HT1080 (cell line): ENCODE measurements around the gene RGS3. TPM values are rescaled to one million over a fixed set of nuclear protein-coding genes. Genes with fewer than 3 reads are reported as not detected.
"Not testable (repeated sequence)": the region's sequence is repeated elsewhere in the genome, so short reads cannot be mapped to it uniquely, and the experiment has no call there.

Experiments
- DNase-seq: peaks from one replicate; pipeline ENCODE4 v3.0.0-alpha.2; 2015; ENCODE audit warnings: low read depth
- total RNA-seq: library from RNA; depleted of rRNA; stranded (reverse); fragments of >200 nt; shearing (Covaris generic); gene quantifications from 2 replicates; pipeline ENCODE4 v1.2.3, GENCODE V29; 2014; rRNA removed

The RGS3 gene
- total RNA-seq, 1 experiment from 2014 or later = 52.0 TPM

DNA sequence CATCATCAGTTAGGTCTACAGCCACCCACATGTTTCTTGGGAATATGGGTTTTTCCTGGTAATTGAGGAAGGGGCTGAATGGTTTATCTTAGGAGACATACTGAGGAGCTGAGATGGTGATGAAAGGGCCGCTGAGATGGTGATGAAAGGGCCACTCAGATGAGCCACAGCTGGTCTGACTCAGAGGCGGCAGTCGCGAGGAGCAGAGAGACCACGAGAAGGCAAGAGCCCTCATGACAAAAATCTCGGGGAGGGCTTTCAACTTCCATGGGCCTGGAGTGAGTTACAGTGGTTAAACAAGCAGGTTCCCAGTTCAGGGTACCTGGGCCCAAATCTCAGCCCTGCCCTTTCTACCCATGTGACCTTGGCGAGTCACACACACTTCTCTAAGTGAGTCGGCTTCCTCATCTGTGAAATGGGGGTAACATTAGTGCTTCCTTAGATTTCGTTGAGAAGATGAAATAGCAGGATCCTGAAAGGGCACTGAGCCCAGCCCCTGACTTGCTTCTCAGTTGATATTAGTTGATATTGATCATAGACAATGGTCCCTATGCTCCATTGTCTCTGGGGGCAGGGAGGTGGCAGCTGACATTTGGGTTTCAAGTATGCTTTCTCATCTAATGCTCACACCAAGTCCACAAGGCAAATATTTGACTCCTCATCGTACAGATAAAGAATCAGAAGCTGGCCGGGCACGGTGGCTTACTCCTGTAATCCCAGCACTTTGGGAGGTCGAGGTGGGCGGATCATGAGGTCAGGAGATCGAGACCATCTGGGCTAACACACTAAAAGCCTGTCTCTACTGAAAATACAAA lies 169.5 kb downstream of the RGS3 start:
- peak; percentile 57 for DNase-seq

DNA sequence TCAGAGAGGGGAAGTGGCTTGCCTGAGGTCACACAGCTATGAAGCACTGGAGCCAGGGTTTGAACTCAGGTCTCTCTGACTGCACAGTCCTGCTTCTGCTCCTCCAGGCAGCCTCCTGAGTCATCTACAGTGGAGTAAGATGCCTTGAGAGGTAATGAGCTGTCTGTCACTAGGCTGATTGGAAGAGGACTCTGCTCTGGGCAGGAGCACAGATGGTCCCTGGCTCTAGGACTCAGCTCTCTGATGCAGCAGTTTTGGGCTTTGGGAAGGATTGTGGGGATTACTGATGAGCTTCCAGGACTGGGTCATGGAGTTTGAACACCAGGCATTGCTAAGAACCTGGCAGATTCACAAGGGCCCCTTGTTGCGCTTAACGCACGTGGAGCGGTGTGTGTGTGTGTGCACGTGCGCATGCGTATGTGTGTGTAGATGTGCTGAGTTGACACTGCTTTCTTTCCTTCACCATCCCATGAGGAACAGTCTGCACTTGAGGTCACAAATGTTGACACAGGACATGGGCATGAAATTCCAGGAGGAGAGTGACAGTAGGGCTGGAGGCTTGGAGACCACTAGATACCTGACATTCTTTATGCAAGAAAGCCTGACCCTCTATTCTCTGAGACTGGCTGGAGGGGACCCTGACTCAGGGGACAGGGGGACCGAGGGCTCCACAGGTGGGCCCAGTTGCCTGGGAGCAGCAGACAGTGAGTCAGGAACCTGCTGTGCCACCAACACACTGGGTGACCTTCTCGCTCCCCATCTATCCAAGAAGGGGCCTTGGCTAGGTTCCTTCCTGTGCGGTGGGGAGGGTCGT lies 170.5 kb downstream of the RGS3 start:
- DNase-seq = no peak

DNA sequence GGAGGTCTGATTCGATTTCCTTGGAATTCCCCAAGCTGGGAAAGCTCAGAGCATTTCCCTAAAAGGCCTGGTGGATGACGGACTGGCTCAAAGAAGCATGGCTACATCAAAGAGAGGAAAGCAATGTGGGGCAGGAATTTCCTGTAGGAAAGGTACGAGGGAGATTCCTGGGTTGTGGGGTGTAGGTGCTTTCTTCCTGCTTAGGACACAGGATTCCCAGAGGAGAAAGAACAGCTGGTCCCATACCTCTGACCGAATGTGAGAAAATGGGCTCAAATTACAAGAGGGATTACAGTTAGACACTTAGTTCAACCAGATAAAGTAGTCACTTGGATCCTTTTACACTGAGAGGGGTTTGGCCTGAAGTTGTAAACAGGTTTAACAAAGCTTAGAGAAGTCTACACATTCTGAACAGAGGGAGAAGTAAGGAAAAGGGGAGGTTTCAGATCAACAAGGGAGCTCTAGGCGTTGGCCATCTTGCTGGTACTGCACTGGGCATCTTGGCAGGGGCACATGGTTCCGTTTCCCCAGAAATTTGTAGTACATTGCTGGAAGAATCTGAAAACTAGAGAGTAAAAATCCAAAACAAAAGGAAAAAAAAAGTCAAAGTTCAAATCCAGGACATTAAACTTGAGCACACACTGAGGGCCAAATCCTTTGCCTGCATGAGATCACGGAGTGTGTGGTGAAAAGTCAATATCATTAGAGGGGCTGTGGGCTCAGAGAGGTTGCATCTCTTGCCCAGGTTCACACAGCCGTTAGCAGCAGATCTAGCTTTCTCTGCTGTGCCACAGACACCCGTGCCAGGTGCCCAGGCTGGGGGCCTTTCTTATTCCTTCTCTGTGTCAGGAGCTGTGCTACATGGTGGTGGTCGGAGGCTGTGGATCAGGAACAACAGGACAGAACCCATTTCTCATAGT lies 171.3 kb downstream of the RGS3 start:
- peak; percentile 23 for DNase-seq

GRCh38 chr9:113635586-113635985 lies 172.1 kb downstream of the RGS3 start:
- DNase-seq = no peak

GRCh38 chr9:113636165-113636564 lies 172.6 kb downstream of the RGS3 start:
- DNase-seq = no peak

DNA sequence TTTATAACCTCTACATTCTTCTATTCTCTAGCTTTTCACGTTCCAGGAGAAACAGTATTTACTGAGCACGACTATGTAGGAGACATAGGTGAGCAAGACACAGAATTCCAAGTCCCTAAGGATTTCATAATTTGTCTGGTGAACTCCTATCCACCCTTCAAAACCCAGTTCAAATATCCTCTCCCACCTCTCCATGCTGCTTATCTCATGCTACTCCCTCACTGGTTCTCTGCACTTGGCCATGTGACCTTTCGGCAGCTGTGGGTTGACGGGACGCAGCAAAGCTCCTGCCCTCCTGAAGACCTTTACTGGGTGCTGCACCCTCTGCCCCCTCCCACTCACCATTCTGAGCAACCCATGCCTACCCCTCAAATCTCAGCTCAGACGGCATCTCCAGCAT lies 173.2 kb downstream of the RGS3 start:
- DNase-seq = no peak

DNA sequence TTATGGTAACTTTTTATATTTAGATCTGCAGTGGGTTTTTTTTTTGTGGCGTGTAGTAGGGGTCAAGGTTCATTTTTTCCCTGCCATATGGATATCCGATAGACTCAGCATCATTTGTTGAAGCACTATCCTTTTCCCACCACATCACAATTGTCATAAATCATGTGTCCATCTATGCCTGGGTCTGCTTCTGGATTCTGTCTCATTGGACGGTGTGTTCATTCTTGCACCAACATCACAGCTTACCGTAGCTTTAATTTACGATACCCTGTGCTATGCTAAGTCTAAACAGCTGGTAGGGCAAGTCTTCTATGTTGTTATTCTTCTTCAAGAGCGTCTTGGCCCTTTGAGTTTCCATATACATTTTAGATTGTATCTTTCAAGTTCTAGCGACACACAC lies 175.0 kb downstream of the RGS3 start:
- no peak for DNase-seq

DNA sequence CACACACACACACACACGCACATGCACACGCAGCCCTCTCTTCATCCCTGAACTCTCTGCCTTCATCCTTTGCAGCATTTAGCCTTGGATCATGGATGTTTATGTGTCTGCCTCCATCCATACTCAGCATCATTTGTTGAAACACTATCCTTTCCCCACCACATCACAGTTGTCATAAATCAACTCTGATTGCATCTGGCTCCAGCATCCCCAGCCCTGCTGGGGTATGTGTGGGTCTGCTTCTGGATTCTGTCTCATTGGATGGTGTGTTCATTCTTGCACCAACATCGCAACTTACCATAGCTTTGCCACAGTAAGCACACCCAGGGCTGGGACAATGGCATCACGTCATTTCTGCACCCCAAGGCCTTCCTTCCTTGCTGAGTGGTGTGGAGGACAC lies 175.4 kb downstream of the RGS3 start:
- DNase-seq = no peak

GRCh38 chr9:113639411-113639970 lies 176.0 kb downstream of the RGS3 start:
- not testable (repeated sequence) for DNase-seq

DNA sequence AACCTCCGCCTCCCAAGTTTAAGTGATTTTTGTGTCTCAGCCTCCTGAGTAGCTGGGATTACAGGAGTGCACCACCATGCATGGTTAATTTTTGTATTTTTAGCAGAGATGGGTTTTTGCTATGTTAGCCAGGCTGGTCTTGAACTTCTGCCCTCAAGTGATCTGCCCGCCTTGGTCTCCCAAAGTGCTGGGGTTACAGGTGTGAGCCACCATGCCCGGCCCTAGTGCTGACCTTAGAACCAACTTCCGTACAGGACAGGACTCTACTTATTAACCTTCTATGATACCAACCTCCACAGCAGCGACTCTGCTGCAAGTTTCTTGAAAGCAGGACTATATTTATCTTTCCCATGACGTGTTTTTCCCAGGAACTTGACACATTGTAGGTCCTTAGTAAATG lies 176.9 kb downstream of the RGS3 start:
- no peak for DNase-seq

- no peak for DNase-seq
Observed at GRCh38 chr9:113641100-113641885, 177.8 kb downstream of the RGS3 start.

GRCh38 chr9:113644321-113644720 lies 180.8 kb downstream of the RGS3 start:
- no peak for DNase-seq

DNA sequence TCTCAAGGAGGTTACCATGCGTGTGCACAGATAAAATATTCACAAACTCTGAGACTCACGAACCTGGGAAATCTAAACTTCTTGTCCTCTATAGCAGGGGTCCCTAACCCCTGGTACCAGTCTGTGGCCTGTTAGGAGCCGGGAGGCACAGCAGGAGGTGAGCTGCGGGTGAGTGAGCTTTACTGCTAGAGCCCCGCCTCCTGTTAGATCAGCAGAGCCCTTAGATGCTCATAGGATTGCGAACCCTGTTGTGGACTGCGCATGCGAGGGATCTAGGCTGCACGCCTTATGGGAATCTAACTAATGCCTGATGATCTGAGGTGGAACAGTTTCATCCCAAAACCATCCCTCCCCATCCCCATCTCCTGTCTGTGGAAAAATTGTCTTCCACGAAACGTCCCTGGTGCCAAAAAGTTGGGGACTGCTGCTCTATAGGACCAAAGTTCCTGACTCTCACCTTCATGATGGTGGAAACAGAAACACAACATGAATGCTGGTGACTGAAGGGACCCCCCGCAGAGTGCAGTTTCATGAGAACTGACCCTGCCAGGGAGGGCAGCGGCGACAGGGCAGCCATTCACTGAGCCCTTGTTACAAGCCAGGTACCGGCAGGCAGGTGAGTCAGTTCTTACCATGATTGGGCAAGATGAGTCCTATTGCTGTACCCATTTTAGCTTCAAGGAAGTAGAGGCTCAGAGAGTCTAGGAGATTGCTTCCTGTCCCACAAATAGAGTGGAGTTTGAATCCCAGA lies 181.9 kb downstream of the RGS3 start:
- DNase-seq = no peak

- DNase-seq = no peak
Observed at GRCh38 chr9:113645978-113646253, 182.4 kb downstream of the RGS3 start.

DNA sequence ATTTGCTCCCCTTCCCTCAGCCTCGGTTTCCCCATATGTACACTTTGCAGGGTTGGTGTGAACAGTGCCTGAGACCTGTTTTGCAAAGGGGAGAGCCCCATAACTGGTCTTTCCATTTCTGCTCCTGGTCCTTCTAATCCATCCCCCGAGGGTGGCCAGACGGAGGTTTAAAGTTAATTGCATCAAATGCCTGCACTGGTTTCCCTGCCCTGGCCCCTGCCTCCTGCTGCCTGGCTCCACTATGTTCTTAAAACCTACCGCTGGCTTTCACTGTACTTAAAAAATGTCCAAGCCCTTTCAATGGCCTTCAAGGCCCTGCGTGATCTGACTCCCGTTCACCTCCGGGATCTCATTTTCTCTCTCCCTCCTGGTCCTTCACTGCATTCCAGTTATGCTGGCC lies 183.0 kb downstream of the RGS3 start:
- DNase-seq = no peak

Other genes starting within 250 kb of the RGS3 start
- gene FKBP15, start 242.4 kb upstream of the RGS3 start, total RNA-seq = 21.8 and 22.0 TPM in 2 replicates
- 11.7 and 14.0 TPM in 2 replicates for gene SLC31A1, start 242.2 kb upstream of the RGS3 start, total RNA-seq
- 54.7 and 57.7 TPM in 2 replicates for gene CDC26, start 188.2 kb upstream of the RGS3 start, total RNA-seq
- gene PRPF4, start 188.1 kb upstream of the RGS3 start, total RNA-seq = 98.4 and 101 TPM in 2 replicates
- not detected in 2 replicates for gene RNF183, start 160.4 kb upstream of the RGS3 start, total RNA-seq
- gene WDR31, start 123.5 kb upstream of the RGS3 start, total RNA-seq = 0.43 TPM in 1 of 2 replicates, not detected in the other
- not detected in 2 replicates for gene BSPRY, start 114.2 kb upstream of the RGS3 start, total RNA-seq
- gene HDHD3, start 86.7 kb upstream of the RGS3 start, total RNA-seq = 8.9 and 9.1 TPM in 2 replicates
- gene ALAD, start 62.4 kb upstream of the RGS3 start, total RNA-seq = 11.9 and 20.3 TPM in 2 replicates
- 107 and 114 TPM in 2 replicates for gene POLE3, start 53.1 kb upstream of the RGS3 start, total RNA-seq
- gene C9orf43, start 53.0 kb upstream of the RGS3 start, total RNA-seq = 0.20 and 0.37 TPM in 2 replicates